T-helper 17 cell (primary cell): ENCODE measurements around the gene SHANK2. TPM values are rescaled to one million over a fixed set of nuclear protein-coding genes. Genes with fewer than 3 reads are reported as not detected.
"Not testable (repeated sequence)": the region's sequence is repeated elsewhere in the genome, so short reads cannot be mapped to it uniquely, and the experiment has no call there.

Source experiments
- ATAC-seq: fragments of 150-1000 bp; cut with Tn5 transposase; 2 replicates; pipeline ENCODE4 v1.10.0; 2021; ENCODE audit warnings: mild to moderate bottlenecking, moderate library complexity
- DNase-seq, 3 donors: peaks; one replicate each; pipeline versions ENCODE4 v3.0.0 to v3.0.0-alpha.2; 2020 to 2021
- H3K9me3 ChIP-seq: one replicate; pipeline ENCODE4 v1.7.0; 2013; ENCODE audit warnings: low read length, mild to moderate bottlenecking; ENCODE audit not compliant: control insufficient read depth, poor library complexity, severe bottlenecking
- H3K27ac Mint-ChIP-seq: one replicate; pipeline ENCODE4 v1.8.0; 2022; ENCODE audit warnings: mild to moderate bottlenecking, moderate library complexity, mixed read lengths
- H3K27me3 Mint-ChIP-seq: one replicate; pipeline ENCODE4 v1.8.0; 2022; ENCODE audit warnings: mixed read lengths
- H3K36me3 Mint-ChIP-seq: one replicate; pipeline ENCODE4 v1.8.0; 2022; ENCODE audit warnings: low read depth, mixed read lengths
- H3K4me1 Mint-ChIP-seq: one replicate; pipeline ENCODE4 v1.8.0; 2022; ENCODE audit warnings: mild to moderate bottlenecking, mixed read lengths
- H3K4me3 Mint-ChIP-seq: one replicate; pipeline ENCODE4 v1.8.0; 2022; ENCODE audit warnings: mild to moderate bottlenecking, moderate library complexity, mixed read lengths
- total RNA-seq, 4 donors: library from RNA in 2 of 4; stranded (reverse) in 2 of 4; gene quantifications; one replicate each; pipeline ENCODE4 v1.2.3 and lab custom pipeline; 2022 to 2026

The SHANK2 gene
- total RNA-seq, 2 donors from 2014 or later: 0.37 TPM; not detected in 1

- not testable (repeated sequence) for DNase-seq, H3K27ac Mint-ChIP-seq, ATAC-seq, H3K36me3 Mint-ChIP-seq, H3K4me3 Mint-ChIP-seq, H3K4me1 Mint-ChIP-seq, H3K9me3 ChIP-seq
- H3K27me3 Mint-ChIP-seq: peaks cover 44% of the 10 kb centered on the region
Measured at GRCh38 chr11:71233896-71234852, 18.2 kb downstream of the SHANK2 start.

- Mint-ChIP-seq H3K4me1 (no peaks in the 10 kb centered on the region), H3K4me3 (no peak overlapping the region), H3K27me3 (peaks cover 26% of the 10 kb centered on the region), H3K27ac (no peak overlapping the region), H3K36me3 (no peaks in the 10 kb centered on the region)
- peaks cover 2% of the 10 kb centered on the region for H3K9me3 ChIP-seq
- ATAC-seq (no peak), DNase-seq (no peak)
Measured at GRCh38 chr11:71232364-71232763, 20.0 kb downstream of the SHANK2 start.

GRCh38 chr11:71228961-71229360 is 23.4 kb downstream of the SHANK2 start:
- H3K9me3 ChIP-seq: peaks cover 2% of the 10 kb centered on the region
- H3K36me3 Mint-ChIP-seq: no peaks in the 10 kb centered on the region
- peaks cover 5% of the 10 kb centered on the region for H3K27me3 Mint-ChIP-seq
- no peak overlapping the region for H3K27ac Mint-ChIP-seq
- H3K4me1 Mint-ChIP-seq: no peaks in the 10 kb centered on the region
- ATAC-seq: no peak
- DNase-seq: no peak
- no peak overlapping the region for H3K4me3 Mint-ChIP-seq

- H3K27ac Mint-ChIP-seq: no peak overlapping the region
- no peaks in the 10 kb centered on the region for H3K36me3 Mint-ChIP-seq
- no peak overlapping the region for H3K4me3 Mint-ChIP-seq
- H3K27me3 Mint-ChIP-seq: no peaks in the 10 kb centered on the region
- H3K9me3 ChIP-seq: peaks cover 2% of the 10 kb centered on the region
- no peak for ATAC-seq
- H3K4me1 Mint-ChIP-seq: no peaks in the 10 kb centered on the region
- DNase-seq: no peak
Measured at GRCh38 chr11:71227058-71227659, 25.2 kb downstream of the SHANK2 start.

GRCh38 chr11:71223671-71224660 is 28.4 kb downstream of the SHANK2 start:
- DNase-seq (no peak), ATAC-seq (no peak)
- Mint-ChIP-seq H3K4me3 (no peak overlapping the region), H3K27me3 (no peaks in the 10 kb centered on the region), H3K36me3 (no peaks in the 10 kb centered on the region), H3K27ac (no peak overlapping the region), H3K4me1 (no peaks in the 10 kb centered on the region)
- peaks cover 2% of the 10 kb centered on the region for H3K9me3 ChIP-seq

- Mint-ChIP-seq H3K4me1 (no peaks in the 10 kb centered on the region), H3K4me3 (no peak overlapping the region), H3K36me3 (no peaks in the 10 kb centered on the region), H3K27ac (no peak overlapping the region), H3K27me3 (peaks cover 6% of the 10 kb centered on the region)
- peaks cover 2% of the 10 kb centered on the region for H3K9me3 ChIP-seq
- no peak for DNase-seq
- no peak for ATAC-seq
Measured at GRCh38 chr11:71223081-71223405, 29.3 kb downstream of the SHANK2 start.

GRCh38 chr11:71222318-71223080 is 29.9 kb downstream of the SHANK2 start:
- no peaks in the 10 kb centered on the region for H3K9me3 ChIP-seq
- Mint-ChIP-seq H3K4me3 (no peak overlapping the region), H3K36me3 (no peaks in the 10 kb centered on the region), H3K4me1 (no peaks in the 10 kb centered on the region), H3K27ac (no peak overlapping the region), H3K27me3 (peaks cover 6% of the 10 kb centered on the region)
- DNase-seq (no peak), ATAC-seq (no peak)

- H3K27me3 Mint-ChIP-seq: peaks cover 6% of the 10 kb centered on the region
- DNase-seq (no peak), ATAC-seq (no peak)
- H3K36me3 Mint-ChIP-seq: no peaks in the 10 kb centered on the region
- no peaks in the 10 kb centered on the region for H3K9me3 ChIP-seq
- H3K4me1 Mint-ChIP-seq: no peaks in the 10 kb centered on the region
- no peak overlapping the region for H3K27ac Mint-ChIP-seq
- no peak overlapping the region for H3K4me3 Mint-ChIP-seq
Measured at GRCh38 chr11:71221821-71222220, 30.6 kb downstream of the SHANK2 start.

- ATAC-seq: no peak
- Mint-ChIP-seq H3K27ac (no peak overlapping the region), H3K4me3 (no peak overlapping the region), H3K4me1 (no peaks in the 10 kb centered on the region), H3K36me3 (no peaks in the 10 kb centered on the region), H3K27me3 (peaks cover 10% of the 10 kb centered on the region)
- no peak for DNase-seq
- no peaks in the 10 kb centered on the region for H3K9me3 ChIP-seq
Measured at GRCh38 chr11:71221201-71221600, 31.2 kb downstream of the SHANK2 start.

- H3K9me3 ChIP-seq: no peaks in the 10 kb centered on the region
- Mint-ChIP-seq H3K27ac (no peak overlapping the region), H3K36me3 (no peaks in the 10 kb centered on the region), H3K4me3 (no peak overlapping the region), H3K27me3 (peaks cover 29% of the 10 kb centered on the region), H3K4me1 (peaks cover 2% of the 10 kb centered on the region)
- DNase-seq (no peak), ATAC-seq (no peak)
Measured at GRCh38 chr11:71218789-71219499, 33.4 kb downstream of the SHANK2 start.

GRCh38 chr11:71215425-71215965 is 36.9 kb downstream of the SHANK2 start:
- H3K4me1 Mint-ChIP-seq: peaks cover 2% of the 10 kb centered on the region
- no peak overlapping the region for H3K27ac Mint-ChIP-seq
- ATAC-seq (no peak), DNase-seq (no peak)
- H3K4me3 Mint-ChIP-seq: no peak overlapping the region
- no peaks in the 10 kb centered on the region for H3K9me3 ChIP-seq
- H3K36me3 Mint-ChIP-seq: peaks cover 2% of the 10 kb centered on the region
- peaks cover 38% of the 10 kb centered on the region for H3K27me3 Mint-ChIP-seq
